Vagina (tissue), 2 donors: ENCODE data around the gene SLC26A6.

Source experiments
- POLR2A ChIP-seq, 2 donors: fragments of 450-650 bp; IDR thresholded peaks; one replicate each; pipeline ENCODE4 v1.6.1; 2017; ENCODE audit warnings: antibody characterized with exemption in 2 of 2, mild to moderate bottlenecking in 2 of 2, moderate library complexity in 2 of 2
- POLR2AphosphoS5 ChIP-seq, 2 donors: sonication (generic); formaldehyde crosslinking; IDR thresholded peaks; one replicate each; pipeline ENCODE4 v1.9.0; 2017; ENCODE audit warnings: antibody characterized with exemption in 2 of 2, mild to moderate bottlenecking in 2 of 2, low read depth in 1 of 2; ENCODE audit not compliant: insufficient read depth in 1 of 2
- TF ChIP-seq, protein P1 (sequence below), 3 experiments: fragments of 450-650 bp in 2 of 3; fragments of 200-600 bp in 1 of 3; sonication (generic) in 1 of 3; IDR thresholded peaks; one replicate each; pipeline ENCODE4 v1.5.1; 2017 to 2019; ENCODE audit warnings: antibody characterized with exemption in 3 of 3, mild to moderate bottlenecking in 2 of 3, moderate library complexity in 2 of 3

DNA sequence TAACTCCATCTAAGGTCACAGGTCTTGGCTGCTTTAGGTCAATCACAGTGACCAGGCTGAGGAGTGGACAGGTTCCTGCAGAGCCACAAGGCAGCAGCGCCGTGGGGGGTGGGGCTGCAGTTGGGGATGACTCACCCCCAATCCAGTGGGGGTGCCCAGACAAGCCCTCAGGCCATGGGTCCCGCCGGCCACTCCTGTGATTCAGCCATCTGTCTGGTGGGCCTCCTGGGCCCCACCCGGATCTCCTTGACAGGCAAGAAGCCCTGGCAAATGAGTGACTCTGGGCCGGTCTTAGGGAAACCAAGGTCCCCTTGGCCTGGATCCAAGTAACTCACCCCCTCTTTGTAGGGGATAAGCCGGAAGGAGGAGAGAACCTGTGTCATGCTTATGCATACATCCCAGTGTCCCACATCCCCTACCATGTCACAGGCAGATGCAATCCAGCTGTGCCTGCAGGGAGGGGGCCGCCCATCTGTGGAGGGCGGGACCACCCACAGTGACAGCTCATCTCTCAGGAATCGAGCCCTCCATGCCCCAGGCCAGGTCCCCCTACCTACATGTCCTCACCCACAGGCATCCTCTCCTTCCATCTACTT, 39.6 kb downstream of the SLC26A6 start:
- TF ChIP-seq, protein P1, sequence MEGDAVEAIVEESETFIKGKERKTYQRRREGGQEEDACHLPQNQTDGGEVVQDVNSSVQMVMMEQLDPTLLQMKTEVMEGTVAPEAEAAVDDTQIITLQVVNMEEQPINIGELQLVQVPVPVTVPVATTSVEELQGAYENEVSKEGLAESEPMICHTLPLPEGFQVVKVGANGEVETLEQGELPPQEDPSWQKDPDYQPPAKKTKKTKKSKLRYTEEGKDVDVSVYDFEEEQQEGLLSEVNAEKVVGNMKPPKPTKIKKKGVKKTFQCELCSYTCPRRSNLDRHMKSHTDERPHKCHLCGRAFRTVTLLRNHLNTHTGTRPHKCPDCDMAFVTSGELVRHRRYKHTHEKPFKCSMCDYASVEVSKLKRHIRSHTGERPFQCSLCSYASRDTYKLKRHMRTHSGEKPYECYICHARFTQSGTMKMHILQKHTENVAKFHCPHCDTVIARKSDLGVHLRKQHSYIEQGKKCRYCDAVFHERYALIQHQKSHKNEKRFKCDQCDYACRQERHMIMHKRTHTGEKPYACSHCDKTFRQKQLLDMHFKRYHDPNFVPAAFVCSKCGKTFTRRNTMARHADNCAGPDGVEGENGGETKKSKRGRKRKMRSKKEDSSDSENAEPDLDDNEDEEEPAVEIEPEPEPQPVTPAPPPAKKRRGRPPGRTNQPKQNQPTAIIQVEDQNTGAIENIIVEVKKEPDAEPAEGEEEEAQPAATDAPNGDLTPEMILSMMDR (IDR thresholded peaks at IDR 0.05): no peak
- TF ChIP-seq POLR2AphosphoS5 (IDR thresholded peaks at IDR 0.05; ENCODE audit: insufficient read depth in 1 of 2, low read depth in 1 of 2): peak; percentile 16 to 68
- no peak for TF ChIP-seq POLR2A (IDR thresholded peaks at IDR 0.05)
